ENCODE data around the gene CCDC149. TPM values are rescaled to one million over a fixed set of nuclear protein-coding genes. Genes with fewer than 3 reads are reported as not detected.

CCDC149 gene
- total RNA-seq, 4 donors from 2014 or later = 3.4 to 10.0 (median 7.7) TPM

GRCh38 chr4:24764345-24764744 lies 148.5 kb downstream of the CCDC149 start:
- no peak for DNase-seq
- Histone ChIP-seq H3K4me3 (no peak overlapping the region), H3K27me3 (no peaks in the 10 kb centered on the region), H3K9me3 (no peaks in the 10 kb centered on the region), H3K4me1 (no peaks in the 10 kb centered on the region), H3K27ac (no peak overlapping the region), H3K36me3 (no peaks in the 10 kb centered on the region)
- intact Hi-C loops (cut with DNase I; ENCODE audit: low total_unique reads) = no loop called here
- in situ Hi-C loops (cut with MboI; ENCODE audit: low pct_ligation_motif_present in 1 of 4, low pct_unique_long_range_greater_than_20kb in 1 of 4, low sequenced_read_pairs in 3 of 4) = no loop called here
- WGBS, 2 donors (ENCODE audit: low coverage in 1 of 2) = 56 to 70% methylated on average over 3 of the region's 3 CpGs
- TF ChIP-seq POLR2A (IDR thresholded peaks at IDR 0.05) (no peak), EP300 (IDR thresholded peaks at IDR 0.05; ENCODE audit: low read depth) (no peak), POLR2AphosphoS5 (IDR thresholded peaks at IDR 0.05) (no peak)

- Histone ChIP-seq H3K4me1 (no peaks in the 10 kb centered on the region), H3K4me3 (no peak overlapping the region), H3K27ac (no peak overlapping the region), H3K9me3 (no peaks in the 10 kb centered on the region), H3K36me3 (no peaks in the 10 kb centered on the region), H3K27me3 (no peaks in the 10 kb centered on the region)
- no peak for DNase-seq
- no peak for TF ChIP-seq POLR2A (IDR thresholded peaks at IDR 0.05)
- TF ChIP-seq POLR2AphosphoS5 (IDR thresholded peaks at IDR 0.05) = no peak
- no peak for TF ChIP-seq EP300 (IDR thresholded peaks at IDR 0.05; ENCODE audit: low read depth)
- WGBS, 2 donors (ENCODE audit: low coverage in 1 of 2) = 62 to 71% methylated on average over 2 to 5 of the region's 5 CpGs
- in situ Hi-C loops (cut with MboI; ENCODE audit: low pct_ligation_motif_present in 1 of 4, low pct_unique_long_range_greater_than_20kb in 1 of 4, low sequenced_read_pairs in 3 of 4) = no loop called here
- intact Hi-C loops (cut with DNase I; ENCODE audit: low total_unique reads) = no loop called here
Measured at GRCh38 chr4:24763631-24764297, 149.1 kb downstream of the CCDC149 start.

Small RNA genes within 50 kb of the gene (small RNA-seq; reads per million reads assigned to genes)
- gene AC006390.1 = 0 reads per million in 4 donors

Other genes with a start within 250 kb of the CCDC149 start
- 100 to 1,000 TPM in 1 of 4 donors, 10 to 100 TPM in 3; 27.7 to 112 (median 71.7) TPM for gene SOD3, start 117.5 kb downstream of the CCDC149 start, total RNA-seq
- under 1 TPM in 3 of 4 donors, not detected in 1; 0.32 to 0.75 (median 0.41) TPM for gene LGI2, start 117.9 kb upstream of the CCDC149 start, total RNA-seq
- 10 to 100 TPM in 3 of 4 donors, 1 to 10 TPM in 1; 4.6 to 19.2 (median 16.5) TPM for gene SEPSECS, start 247.4 kb upstream of the CCDC149 start, total RNA-seq

All from transverse colon (tissue), 4 donors.